ENCODE measurements around the gene SLC6A3. TPM values are rescaled to one million over a fixed set of nuclear protein-coding genes. Genes with fewer than 3 reads are reported as not detected.

SLC6A3 gene
- total RNA-seq, 1 donor from 2014 or later = not detected

GRCh38 chr5:1474866-1475543, 29.8 kb upstream of the SLC6A3 start:
- Mint-ChIP-seq H3K36me3 (ENCODE audit: unreplicated experiment) (peaks cover 16% of the 10 kb centered on the region), H3K4me3 (ENCODE audit: unreplicated experiment) (no peak overlapping the region), H3K27me3 (ENCODE audit: unreplicated experiment) (no peaks in the 10 kb centered on the region), H3K4me1 (ENCODE audit: unreplicated experiment) (no peaks in the 10 kb centered on the region), H3K9me3 (ENCODE audit: unreplicated experiment) (no peaks in the 10 kb centered on the region), H3K27ac (ENCODE audit: unreplicated experiment) (no peak overlapping the region)
- no peak for DNase-seq (ENCODE audit: extremely low spot score, unreplicated experiment)
- no peak for TF ChIP-seq CTCF (IDR thresholded peaks at IDR 0.05)

- Mint-ChIP-seq H3K4me1 (ENCODE audit: unreplicated experiment) (no peaks in the 10 kb centered on the region), H3K27ac (ENCODE audit: unreplicated experiment) (no peak overlapping the region), H3K27me3 (ENCODE audit: unreplicated experiment) (no peaks in the 10 kb centered on the region), H3K36me3 (ENCODE audit: unreplicated experiment) (peaks cover 16% of the 10 kb centered on the region), H3K4me3 (ENCODE audit: unreplicated experiment) (no peak overlapping the region), H3K9me3 (ENCODE audit: unreplicated experiment) (no peaks in the 10 kb centered on the region)
- DNase-seq (ENCODE audit: extremely low spot score, unreplicated experiment) = no peak
- TF ChIP-seq CTCF (IDR thresholded peaks at IDR 0.05) = no peak
Observed at GRCh38 chr5:1474183-1474839, 29.1 kb upstream of the SLC6A3 start.

- H3K27me3 Mint-ChIP-seq (ENCODE audit: unreplicated experiment) = no peaks in the 10 kb centered on the region
- H3K4me3 Mint-ChIP-seq (ENCODE audit: unreplicated experiment) = no peak overlapping the region
- no peaks in the 10 kb centered on the region for H3K4me1 Mint-ChIP-seq (ENCODE audit: unreplicated experiment)
- no peak overlapping the region for H3K27ac Mint-ChIP-seq (ENCODE audit: unreplicated experiment)
- DNase-seq (ENCODE audit: extremely low spot score, unreplicated experiment) = no peak
- TF ChIP-seq CTCF (IDR thresholded peaks at IDR 0.05) = no peak
- no peaks in the 10 kb centered on the region for H3K9me3 Mint-ChIP-seq (ENCODE audit: unreplicated experiment)
- H3K36me3 Mint-ChIP-seq (ENCODE audit: unreplicated experiment) = peaks cover 14% of the 10 kb centered on the region
Observed at GRCh38 chr5:1473746-1474145, 28.5 kb upstream of the SLC6A3 start.

GRCh38 chr5:1472964-1473628, 27.9 kb upstream of the SLC6A3 start:
- Mint-ChIP-seq H3K9me3 (ENCODE audit: unreplicated experiment) (no peaks in the 10 kb centered on the region), H3K4me3 (ENCODE audit: unreplicated experiment) (no peak overlapping the region), H3K27me3 (ENCODE audit: unreplicated experiment) (no peaks in the 10 kb centered on the region), H3K36me3 (ENCODE audit: unreplicated experiment) (peaks cover 18% of the 10 kb centered on the region), H3K4me1 (ENCODE audit: unreplicated experiment) (no peaks in the 10 kb centered on the region), H3K27ac (ENCODE audit: unreplicated experiment) (no peak overlapping the region)
- no peak for DNase-seq (ENCODE audit: extremely low spot score, unreplicated experiment)
- TF ChIP-seq CTCF (IDR thresholded peaks at IDR 0.05) = no peak
